Neural cell (in vitro differentiated cells): Measurements from ENCODE around the gene KLF16. TPM values are rescaled to one million over a fixed set of nuclear protein-coding genes. Genes with fewer than 3 reads are reported as not detected.

Experiments used
- H2AFZ ChIP-seq: fragments of 200-600, 300-800 bp; sonication (generic), shearing (Covaris generic); 2 replicates; pipeline ENCODE4 v1.6.0; 2014; ENCODE audit warnings: low read depth, mild to moderate bottlenecking, antibody characterized with exemption, low read length, moderate library complexity
- H3F3A ChIP-seq: fragments of 200-600 bp; shearing (Covaris generic); 2 replicates; pipeline ENCODE4 v1.6.1; 2016; ENCODE audit warnings: mild to moderate bottlenecking, moderate library complexity, mixed read lengths, antibody characterized with exemption, low read length; ENCODE audit not compliant: insufficient read depth, poor library complexity, severe bottlenecking
- H3K27ac ChIP-seq: fragments of 200-600, 300-800 bp; sonication (generic), shearing (Covaris generic); 2 replicates; pipeline ENCODE4 v1.5.1; 2014; ENCODE audit warnings: mild to moderate bottlenecking, low read length, moderate library complexity
- H3K27me3 ChIP-seq: fragments of 300-800, 200-600 bp; sonication (generic), shearing (Covaris generic); 2 replicates; pipeline ENCODE4 v1.6.0; 2014; ENCODE audit warnings: mild to moderate bottlenecking, low read depth, low read length, moderate library complexity; ENCODE audit not compliant: insufficient read depth
- H3K36me3 ChIP-seq: fragments of 300-800, 200-600 bp; sonication (generic), shearing (Covaris generic); 2 replicates; pipeline ENCODE4 v1.5.1; 2014; ENCODE audit warnings: mild to moderate bottlenecking, antibody characterized with exemption, low read length, moderate library complexity; ENCODE audit not compliant: insufficient read depth
- H3K4me2 ChIP-seq: fragments of 300-800, 200-600 bp; sonication (generic), shearing (Covaris generic); 2 replicates; pipeline ENCODE4 v1.6.0; 2014; ENCODE audit warnings: mild to moderate bottlenecking, low read length
- H3K4me3 ChIP-seq: fragments of 300-800, 200-600 bp; sonication (generic), shearing (Covaris generic); 2 replicates; pipeline ENCODE4 v1.5.1; 2014; ENCODE audit warnings: mild to moderate bottlenecking, low read length, moderate library complexity
- H3K79me2 ChIP-seq: fragments of 200-600 bp; shearing (Covaris generic); replicated peaks from 2 replicates; pipeline ENCODE4 v1.6.0; 2014; ENCODE audit warnings: mild to moderate bottlenecking, low read length, moderate library complexity; ENCODE audit not compliant: insufficient read depth
- H3K9ac ChIP-seq: fragments of 300-800, 200-600 bp; sonication (generic), shearing (Covaris generic); 2 replicates; pipeline ENCODE4 v1.6.1; 2016; ENCODE audit warnings: mild to moderate bottlenecking, low read length, mixed read lengths
- H3K9me2 ChIP-seq: fragments of 200-600 bp; shearing (Covaris generic); 2 replicates; pipeline ENCODE4 v1.6.1; 2016; ENCODE audit warnings: mild to moderate bottlenecking, low read length, mixed read lengths; ENCODE audit not compliant: insufficient read depth
- H3K9me3 ChIP-seq: fragments of 200-600, 300-800 bp; sonication (generic), shearing (Covaris generic); 2 replicates; pipeline ENCODE4 v1.6.1; 2016; ENCODE audit warnings: mild to moderate bottlenecking, mixed run types, low read length, moderate library complexity, mixed read lengths
- H4K20me1 ChIP-seq: fragments of 200-600 bp; shearing (Covaris generic); 2 replicates; pipeline ENCODE4 v1.6.1; 2016; ENCODE audit warnings: mild to moderate bottlenecking, mixed run types; ENCODE audit not compliant: insufficient read depth
- EP300 ChIP-seq: fragments of 450-650 bp; conservative IDR thresholded peaks from 2 replicates; pipeline ENCODE4 v1.6.1; 2014; ENCODE audit warnings: antibody characterized with exemption, mild to moderate bottlenecking, moderate library complexity; ENCODE audit not compliant: poor library complexity, severe bottlenecking
- EZH2 ChIP-seq: fragments of 200-600, 300-800 bp; shearing (Covaris generic), sonication (generic); IDR thresholded peaks from 2 replicates; pipeline ENCODE4 v1.6.1; 2014; ENCODE audit warnings: antibody characterized with exemption, low read length, borderline replicate concordance, mild to moderate bottlenecking; ENCODE audit not compliant: insufficient read depth, poor library complexity, severe bottlenecking
- MXI1 ChIP-seq: fragments of 450-650 bp; conservative IDR thresholded peaks from 2 replicates; pipeline ENCODE4 v1.6.1; 2014; ENCODE audit warnings: antibody characterized with exemption, mild to moderate bottlenecking; ENCODE audit not compliant: poor library complexity, severe bottlenecking
- POLR2AphosphoS5 ChIP-seq: IDR thresholded peaks from 2 replicates; pipeline ENCODE4 v1.6.1; 2012
- RAD21 ChIP-seq: fragments of 450-650 bp; conservative IDR thresholded peaks from 2 replicates; pipeline ENCODE4 v1.6.1; 2014; ENCODE audit warnings: antibody characterized with exemption, mild to moderate bottlenecking, moderate library complexity
- SMC3 ChIP-seq: fragments of 450-650 bp; conservative IDR thresholded peaks from 2 replicates; pipeline ENCODE4 v1.6.1; 2014; ENCODE audit warnings: antibody characterized with exemption, mild to moderate bottlenecking, moderate library complexity; ENCODE audit not compliant: poor library complexity
- TAF1 ChIP-seq: IDR thresholded peaks from 2 replicates; pipeline ENCODE4 v1.6.1; 2012; ENCODE audit warnings: low read depth
- polyA plus RNA-seq: library from polyadenylated mRNA; depleted of rRNA; stranded (reverse); fragments of >200 nt; gene quantifications from 2 replicates; pipeline ENCODE4 v1.2.3, GENCODE V29; 2014
- TF ChIP-seq, protein P1 (sequence below): fragments of 450-650 bp; IDR thresholded peaks from 2 replicates; pipeline ENCODE4 v1.5.1; 2014; ENCODE audit warnings: antibody characterized with exemption, mild to moderate bottlenecking, moderate library complexity; ENCODE audit not compliant: poor library complexity, severe bottlenecking
- TF ChIP-seq, protein P2 (sequence below): IDR thresholded peaks from 2 replicates; pipeline ENCODE4 v1.6.1; 2012; ENCODE audit warnings: borderline replicate concordance

KLF16 gene
- polyA plus RNA-seq, 1 donor from 2014 or later = 3.5 TPM

GRCh38 chr19:1911995-1912394, 48.6 kb upstream of the KLF16 start:
- TF ChIP-seq POLR2AphosphoS5 (no peak), EP300 (no peak), SMC3 (no peak), TAF1 (no peak), EZH2 (no peak), MXI1 (no peak), RAD21 (no peak)
- TF ChIP-seq, protein P1, sequence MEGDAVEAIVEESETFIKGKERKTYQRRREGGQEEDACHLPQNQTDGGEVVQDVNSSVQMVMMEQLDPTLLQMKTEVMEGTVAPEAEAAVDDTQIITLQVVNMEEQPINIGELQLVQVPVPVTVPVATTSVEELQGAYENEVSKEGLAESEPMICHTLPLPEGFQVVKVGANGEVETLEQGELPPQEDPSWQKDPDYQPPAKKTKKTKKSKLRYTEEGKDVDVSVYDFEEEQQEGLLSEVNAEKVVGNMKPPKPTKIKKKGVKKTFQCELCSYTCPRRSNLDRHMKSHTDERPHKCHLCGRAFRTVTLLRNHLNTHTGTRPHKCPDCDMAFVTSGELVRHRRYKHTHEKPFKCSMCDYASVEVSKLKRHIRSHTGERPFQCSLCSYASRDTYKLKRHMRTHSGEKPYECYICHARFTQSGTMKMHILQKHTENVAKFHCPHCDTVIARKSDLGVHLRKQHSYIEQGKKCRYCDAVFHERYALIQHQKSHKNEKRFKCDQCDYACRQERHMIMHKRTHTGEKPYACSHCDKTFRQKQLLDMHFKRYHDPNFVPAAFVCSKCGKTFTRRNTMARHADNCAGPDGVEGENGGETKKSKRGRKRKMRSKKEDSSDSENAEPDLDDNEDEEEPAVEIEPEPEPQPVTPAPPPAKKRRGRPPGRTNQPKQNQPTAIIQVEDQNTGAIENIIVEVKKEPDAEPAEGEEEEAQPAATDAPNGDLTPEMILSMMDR = no peak
- TF ChIP-seq, protein P2, sequence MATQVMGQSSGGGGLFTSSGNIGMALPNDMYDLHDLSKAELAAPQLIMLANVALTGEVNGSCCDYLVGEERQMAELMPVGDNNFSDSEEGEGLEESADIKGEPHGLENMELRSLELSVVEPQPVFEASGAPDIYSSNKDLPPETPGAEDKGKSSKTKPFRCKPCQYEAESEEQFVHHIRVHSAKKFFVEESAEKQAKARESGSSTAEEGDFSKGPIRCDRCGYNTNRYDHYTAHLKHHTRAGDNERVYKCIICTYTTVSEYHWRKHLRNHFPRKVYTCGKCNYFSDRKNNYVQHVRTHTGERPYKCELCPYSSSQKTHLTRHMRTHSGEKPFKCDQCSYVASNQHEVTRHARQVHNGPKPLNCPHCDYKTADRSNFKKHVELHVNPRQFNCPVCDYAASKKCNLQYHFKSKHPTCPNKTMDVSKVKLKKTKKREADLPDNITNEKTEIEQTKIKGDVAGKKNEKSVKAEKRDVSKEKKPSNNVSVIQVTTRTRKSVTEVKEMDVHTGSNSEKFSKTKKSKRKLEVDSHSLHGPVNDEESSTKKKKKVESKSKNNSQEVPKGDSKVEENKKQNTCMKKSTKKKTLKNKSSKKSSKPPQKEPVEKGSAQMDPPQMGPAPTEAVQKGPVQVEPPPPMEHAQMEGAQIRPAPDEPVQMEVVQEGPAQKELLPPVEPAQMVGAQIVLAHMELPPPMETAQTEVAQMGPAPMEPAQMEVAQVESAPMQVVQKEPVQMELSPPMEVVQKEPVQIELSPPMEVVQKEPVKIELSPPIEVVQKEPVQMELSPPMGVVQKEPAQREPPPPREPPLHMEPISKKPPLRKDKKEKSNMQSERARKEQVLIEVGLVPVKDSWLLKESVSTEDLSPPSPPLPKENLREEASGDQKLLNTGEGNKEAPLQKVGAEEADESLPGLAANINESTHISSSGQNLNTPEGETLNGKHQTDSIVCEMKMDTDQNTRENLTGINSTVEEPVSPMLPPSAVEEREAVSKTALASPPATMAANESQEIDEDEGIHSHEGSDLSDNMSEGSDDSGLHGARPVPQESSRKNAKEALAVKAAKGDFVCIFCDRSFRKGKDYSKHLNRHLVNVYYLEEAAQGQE = no peak
- peaks cover 3% of the 10 kb centered on the region for H4K20me1 ChIP-seq

DNA sequence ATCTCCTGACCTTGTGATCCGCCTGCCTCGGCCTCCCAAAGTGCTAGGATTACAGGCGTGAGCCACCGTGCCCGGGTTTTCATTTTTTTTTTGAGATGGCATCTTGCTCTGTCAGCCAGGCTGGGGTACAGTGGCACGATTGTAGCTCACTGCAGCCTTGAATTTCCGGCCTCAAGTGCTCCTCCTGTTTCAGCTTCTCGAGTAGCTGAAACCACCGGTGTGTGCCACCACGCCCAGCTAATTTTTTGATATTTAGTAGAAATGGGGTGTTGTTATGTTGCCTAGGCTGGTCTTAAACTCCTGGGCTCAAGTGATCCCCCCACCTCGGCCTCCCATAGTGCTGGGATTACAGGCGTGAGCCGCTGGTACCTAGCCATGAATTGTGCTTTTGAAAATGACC, 47.7 kb upstream of the KLF16 start:
- Histone ChIP-seq H3K9me3 (no peaks in the 10 kb centered on the region), H3K9me2 (no peaks in the 10 kb centered on the region), H3K9ac (no peak overlapping the region), H3K4me2 (no peak overlapping the region), H3K27ac (no peak overlapping the region), H4K20me1 (peaks cover 3% of the 10 kb centered on the region), H3K4me3 (no peak overlapping the region), H3K27me3 (no peaks in the 10 kb centered on the region), H3F3A (no peaks in the 10 kb centered on the region), H3K36me3 (no peaks in the 10 kb centered on the region), H2AFZ (no peak overlapping the region), H3K79me2 (peaks cover 7% of the 10 kb centered on the region)
- TF ChIP-seq EP300 = no peak
- TF ChIP-seq EZH2 = no peak
- no peak for TF ChIP-seq MXI1
- no peak for TF ChIP-seq RAD21

More at GRCh38 chr19:1911995-1912394, 48.6 kb upstream of the KLF16 start:
- Histone ChIP-seq H3K79me2 (peaks cover 5% of the 10 kb centered on the region), H3K36me3 (no peaks in the 10 kb centered on the region), H3K27ac (no peak overlapping the region), H3K9me2 (no peaks in the 10 kb centered on the region), H2AFZ (no peak overlapping the region), H3K9ac (no peak overlapping the region), H3K27me3 (no peaks in the 10 kb centered on the region), H3K9me3 (no peaks in the 10 kb centered on the region), H3F3A (no peaks in the 10 kb centered on the region), H3K4me2 (no peak overlapping the region), H3K4me3 (no peak overlapping the region)
